G401.6 (cell line): ENCODE results near the gene APLF.
A peak's percentile ranks its signal among the peaks of the same experiment; 100 is the strongest.
"Not testable (repeated sequence)": the region's sequence is repeated elsewhere in the genome, so short reads cannot be mapped to it uniquely, and the experiment has no call there.

Source experiments
- FAIRE-seq: peaks from 2 replicates; lab custom pipeline; 2012; peaks lifted over from hg19 to GRCh38; lab: Jason Lieb, UNC

Gene APLF

DNA sequence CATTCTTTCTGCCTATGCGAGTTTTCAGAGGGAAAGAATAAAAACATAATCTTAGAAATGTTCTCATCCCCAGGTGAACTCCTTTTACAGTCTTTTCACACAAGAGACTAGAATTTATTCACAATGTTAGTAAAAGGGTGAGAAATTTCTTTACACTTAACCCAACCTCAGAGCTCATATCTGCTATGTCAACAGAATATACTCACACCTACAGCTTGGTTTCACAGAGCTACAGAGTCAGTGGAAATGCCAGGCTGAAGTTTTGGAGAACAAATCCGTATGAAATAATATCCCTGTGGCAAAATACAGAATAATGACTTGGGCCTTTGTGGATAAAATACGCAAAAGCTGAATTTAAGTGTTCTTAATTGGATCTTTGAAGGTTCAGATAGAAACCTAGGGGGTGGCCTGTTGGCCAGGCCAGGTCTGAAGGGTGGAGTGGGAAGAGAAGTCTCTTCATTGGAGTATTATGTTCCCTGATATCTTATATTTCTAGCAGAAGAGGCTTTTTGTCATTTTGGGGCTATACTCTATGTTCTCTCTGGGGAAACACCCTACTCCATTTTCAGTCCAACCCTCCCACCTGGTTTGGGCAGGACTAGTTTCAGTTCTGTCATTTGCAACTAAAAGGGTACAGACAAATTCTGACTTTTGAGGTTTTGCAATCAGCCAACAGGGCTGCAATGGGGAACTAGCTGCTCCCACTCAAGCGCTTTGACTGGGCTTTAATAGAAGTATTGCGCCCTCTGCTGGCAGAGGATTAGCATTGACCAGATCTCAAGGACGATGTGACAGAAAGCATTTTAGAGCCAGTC lies 26.0 kb upstream of the APLF start:
- FAIRE-seq, result peak; percentile 88

- FAIRE-seq, result no peak
Observed at GRCh38 chr2:68441994-68442322, 25.4 kb upstream of the APLF start.

DNA sequence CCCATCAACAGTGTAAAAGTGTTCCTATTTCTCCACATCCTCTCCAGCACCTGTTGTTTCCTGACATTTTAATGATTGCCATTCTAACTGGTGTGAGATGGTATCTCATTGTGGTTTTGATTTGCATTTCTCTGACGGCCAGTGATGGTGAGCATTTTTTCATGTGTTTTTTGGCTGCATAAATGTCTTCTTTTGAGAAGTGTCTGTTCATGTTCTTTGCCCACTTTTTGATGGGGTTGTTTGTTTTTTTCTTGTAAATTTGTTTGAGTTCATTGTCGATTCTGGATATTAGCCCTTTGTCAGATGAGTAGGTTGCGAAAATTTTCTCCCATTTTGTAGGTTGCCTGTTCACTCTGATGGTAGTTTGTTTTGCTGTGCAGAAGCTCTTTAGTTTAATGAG lies 21.0 kb upstream of the APLF start:
- FAIRE-seq, result not testable (repeated sequence)

GRCh38 chr2:68447118-68447517 lies 20.3 kb upstream of the APLF start:
- FAIRE-seq, result no peak

- FAIRE-seq, result no peak
Observed at GRCh38 chr2:68448671-68449653, 18.4 kb upstream of the APLF start.

DNA sequence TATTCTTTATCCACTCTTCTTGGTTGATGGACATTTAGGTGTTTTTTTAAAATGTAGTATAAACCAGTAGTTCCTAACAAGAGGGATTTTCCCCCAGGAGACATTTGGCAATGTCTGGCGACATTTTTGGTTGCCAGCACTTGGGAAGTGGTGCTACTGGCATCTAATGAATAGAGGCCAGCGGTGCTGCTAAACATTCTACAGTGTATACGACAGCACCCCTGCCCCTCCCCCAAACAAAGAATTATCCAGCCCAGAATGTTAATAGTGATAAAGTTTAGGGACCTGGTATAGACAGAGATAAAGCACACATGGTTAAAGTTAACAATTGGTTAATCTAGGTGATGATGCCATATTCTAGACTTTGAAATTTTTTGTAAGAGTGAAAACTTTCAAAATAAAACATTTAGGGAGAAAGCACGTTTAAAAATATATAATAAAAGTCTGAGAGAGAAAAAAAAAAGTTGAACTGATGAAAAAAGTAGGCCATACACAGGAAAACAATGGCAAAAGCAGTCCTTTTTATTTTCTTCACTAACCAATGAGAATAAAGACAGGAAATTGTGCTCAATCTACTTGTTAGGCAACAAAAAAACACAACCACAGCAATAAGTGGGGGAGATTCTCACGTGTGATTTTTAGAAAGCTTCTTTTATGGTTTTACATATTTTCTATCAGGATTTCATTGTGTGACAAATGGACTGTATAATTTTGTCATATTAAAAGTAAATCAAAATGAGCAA lies 15.1 kb upstream of the APLF start:
- no peak for FAIRE-seq

DNA sequence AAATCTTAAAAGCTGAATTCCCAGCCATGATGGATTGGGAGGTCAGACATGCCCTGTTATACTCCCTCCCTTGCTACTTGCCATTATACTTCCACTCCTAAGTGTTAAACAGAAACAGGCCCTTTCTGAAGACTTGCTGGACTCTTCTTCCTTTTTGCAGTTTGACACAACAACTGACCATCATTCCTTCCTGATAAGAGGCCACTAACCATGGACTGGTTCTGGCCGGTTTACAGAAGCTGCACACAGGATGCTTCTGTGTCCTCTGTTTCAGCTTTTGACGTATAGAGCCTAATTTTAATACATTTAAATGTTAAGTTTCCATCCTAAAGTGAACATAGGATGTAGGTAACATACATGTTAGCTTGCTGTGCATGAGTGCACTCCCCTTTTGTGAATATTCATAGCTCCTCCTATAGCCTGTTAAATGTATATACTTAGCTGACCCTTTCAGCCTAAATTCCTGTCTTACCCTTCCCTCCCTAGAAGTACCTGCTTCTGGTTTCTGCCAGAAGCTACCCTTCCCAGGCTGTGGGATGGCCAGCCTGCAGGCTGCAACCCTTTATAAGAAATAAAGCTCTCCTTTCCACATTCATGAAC lies 13.5 kb upstream of the APLF start:
- no peak for FAIRE-seq

- no peak for FAIRE-seq
Observed at GRCh38 chr2:68454719-68455118, 12.7 kb upstream of the APLF start.

DNA sequence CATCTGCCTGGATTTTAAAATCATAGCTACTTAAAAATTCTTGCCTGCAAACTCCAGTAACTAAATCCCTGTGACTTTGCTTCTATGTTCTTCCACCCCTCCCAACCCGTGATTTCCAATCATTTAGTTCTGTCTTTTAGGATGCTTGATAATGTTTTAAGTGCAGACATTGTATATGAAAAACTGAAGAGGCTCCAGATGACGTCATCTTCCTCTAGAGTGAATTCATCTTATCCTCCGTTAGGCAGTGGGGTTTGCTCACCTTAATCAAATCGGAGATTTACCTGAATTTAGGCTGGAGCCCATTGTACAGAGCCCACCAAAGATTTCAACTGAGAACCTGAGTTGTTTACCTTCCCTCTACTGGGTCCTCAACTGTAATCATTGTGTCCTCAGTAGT lies 11.2 kb upstream of the APLF start:
- FAIRE-seq, result no peak

- FAIRE-seq, result no peak
Observed at GRCh38 chr2:68458981-68459380, 8.4 kb upstream of the APLF start.

GRCh38 chr2:68463287-68463877 lies 4.0 kb upstream of the APLF start:
- peak; percentile 96 for FAIRE-seq

- FAIRE-seq, result no peak
Observed at GRCh38 chr2:68464651-68465050, 2.7 kb upstream of the APLF start.

DNA sequence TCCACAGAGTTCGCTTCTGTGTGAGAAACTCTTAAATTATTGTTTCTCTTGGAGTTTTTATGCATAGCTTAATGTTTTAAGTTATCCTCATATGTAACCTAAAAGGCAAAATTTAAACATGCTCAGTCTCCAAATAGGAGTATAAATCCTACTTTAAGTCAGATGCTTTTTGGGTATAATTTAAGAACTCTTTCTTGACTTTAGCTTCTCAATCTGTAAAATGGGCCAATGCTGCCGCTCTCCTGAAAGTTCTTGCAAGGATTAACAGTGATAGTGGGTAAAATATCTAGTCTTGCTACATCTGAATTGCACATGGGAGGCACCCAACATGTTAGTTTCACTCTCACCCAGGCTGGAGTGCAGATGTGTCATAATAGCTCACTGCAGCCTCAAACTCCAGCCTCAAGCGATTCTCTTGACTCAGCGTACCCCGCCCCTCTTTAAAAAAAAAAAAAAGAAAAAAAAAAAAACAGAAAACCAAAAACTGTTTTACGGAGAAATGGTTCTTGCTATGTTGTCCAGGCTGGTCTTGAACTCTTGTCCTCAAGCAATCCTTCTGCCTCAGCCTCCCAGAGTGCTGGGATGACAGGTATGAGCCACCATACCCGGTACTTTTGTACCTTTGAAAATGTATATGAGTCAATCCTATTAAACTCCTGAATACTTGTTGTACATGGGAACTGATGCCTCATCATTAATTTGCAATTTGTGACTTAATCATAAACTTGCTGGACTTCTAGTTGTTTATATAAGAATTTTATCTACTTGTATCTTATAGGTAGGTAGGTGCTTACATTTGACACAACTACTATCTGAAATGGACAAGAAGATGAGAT lies 2.1 kb upstream of the APLF start:
- no peak for FAIRE-seq

GRCh38 chr2:68466361-68466777 lies 1.0 kb upstream of the APLF start:
- no peak for FAIRE-seq

- no peak for FAIRE-seq
Observed at GRCh38 chr2:68466778-68467076, 658 bp upstream of the APLF start.

DNA sequence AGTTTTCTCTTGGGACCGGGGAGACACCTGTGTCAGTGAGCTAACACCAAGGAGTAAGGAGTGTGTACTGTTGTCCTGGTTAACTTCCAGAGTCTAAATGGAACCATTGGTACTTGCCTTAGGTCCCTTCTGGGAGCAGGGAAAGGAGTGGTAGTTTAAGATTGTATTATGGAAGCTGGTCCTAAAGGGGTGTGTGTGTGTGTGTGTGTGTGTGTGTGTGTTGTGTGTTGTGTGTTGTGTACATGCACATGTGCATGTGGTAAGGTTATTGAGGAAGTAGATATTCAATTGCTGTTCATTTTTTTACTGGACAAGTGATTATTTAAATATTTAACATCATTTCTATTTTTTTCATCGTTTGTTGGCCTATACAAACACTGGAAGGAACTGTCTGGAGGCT lies 1.4 kb downstream of the APLF start:
- no peak for FAIRE-seq

- FAIRE-seq, result no peak
Observed at GRCh38 chr2:68469935-68470334, 2.5 kb downstream of the APLF start.

DNA sequence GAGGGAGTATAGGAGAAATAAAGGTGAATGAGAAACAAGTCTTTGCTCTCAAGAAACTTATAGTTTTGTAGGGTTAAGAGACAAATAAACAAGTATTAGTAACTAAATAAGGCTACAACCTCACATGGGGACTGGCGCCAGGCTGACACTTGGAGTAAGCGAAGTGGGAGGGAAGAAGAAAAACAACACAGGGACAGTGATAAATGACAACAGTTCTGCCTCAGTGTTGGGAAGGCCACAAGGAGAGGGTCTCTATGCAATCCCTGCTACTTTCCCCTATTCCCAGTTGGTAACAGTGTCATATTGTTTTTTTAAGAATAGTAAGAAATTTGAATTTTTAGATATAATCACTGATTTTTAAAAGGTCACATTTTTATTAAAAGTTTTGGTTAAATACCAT lies 4.0 kb downstream of the APLF start:
- no peak for FAIRE-seq

GRCh38 chr2:68472796-68473414 lies 5.5 kb downstream of the APLF start:
- no peak for FAIRE-seq

DNA sequence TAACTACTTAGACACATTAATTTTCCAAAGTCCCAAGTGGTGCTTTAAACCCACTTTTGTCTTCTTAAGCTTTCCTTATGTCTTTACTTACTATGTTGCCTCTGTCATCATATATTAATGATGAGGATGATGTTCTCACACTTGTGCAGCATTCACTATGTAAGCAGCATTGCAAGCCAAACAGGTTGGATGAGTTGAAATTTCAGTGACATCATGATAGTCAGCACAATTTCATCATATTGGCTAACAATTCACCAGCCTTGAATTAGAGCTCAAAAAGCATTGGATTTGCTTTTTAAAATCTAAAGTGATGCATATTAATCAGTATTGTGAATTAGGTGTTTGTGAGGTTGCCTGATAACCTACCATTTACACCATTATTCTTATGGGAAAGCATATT lies 7.7 kb downstream of the APLF start:
- FAIRE-seq, result no peak

DNA sequence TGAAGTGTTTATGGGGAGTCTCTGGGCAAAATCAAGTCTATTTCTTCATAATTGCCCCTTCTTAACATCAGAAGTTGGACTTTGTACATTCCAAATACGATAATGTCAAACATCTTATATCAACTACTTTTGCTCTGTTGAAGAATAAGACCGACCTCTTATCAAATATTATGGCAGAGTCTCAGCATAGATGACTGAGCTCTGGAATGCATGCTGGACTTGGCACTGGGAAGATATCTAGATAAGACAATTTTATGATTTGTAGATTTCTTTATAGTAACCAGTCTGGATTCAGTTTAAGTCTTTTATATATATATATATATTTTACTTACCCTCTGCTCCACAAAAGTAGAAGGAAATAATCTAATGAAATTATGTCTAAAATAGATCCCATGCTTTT lies 8.2 kb downstream of the APLF start:
- FAIRE-seq, result no peak
